GM12872 (cell line): ENCODE measurements around the gene RRP1B.

Source experiments
- TF ChIP-seq, protein P1 (sequence below): IDR thresholded peaks from 3 replicates; pipeline ENCODE4 v1.5.1; 2011; ENCODE audit warnings: low read depth, mild to moderate bottlenecking, low read length, moderate library complexity; ENCODE audit not compliant: insufficient read depth

Gene RRP1B

GRCh38 chr21:43665879-43666278 lies 6.5 kb downstream of the RRP1B start:
- TF ChIP-seq, protein P1, sequence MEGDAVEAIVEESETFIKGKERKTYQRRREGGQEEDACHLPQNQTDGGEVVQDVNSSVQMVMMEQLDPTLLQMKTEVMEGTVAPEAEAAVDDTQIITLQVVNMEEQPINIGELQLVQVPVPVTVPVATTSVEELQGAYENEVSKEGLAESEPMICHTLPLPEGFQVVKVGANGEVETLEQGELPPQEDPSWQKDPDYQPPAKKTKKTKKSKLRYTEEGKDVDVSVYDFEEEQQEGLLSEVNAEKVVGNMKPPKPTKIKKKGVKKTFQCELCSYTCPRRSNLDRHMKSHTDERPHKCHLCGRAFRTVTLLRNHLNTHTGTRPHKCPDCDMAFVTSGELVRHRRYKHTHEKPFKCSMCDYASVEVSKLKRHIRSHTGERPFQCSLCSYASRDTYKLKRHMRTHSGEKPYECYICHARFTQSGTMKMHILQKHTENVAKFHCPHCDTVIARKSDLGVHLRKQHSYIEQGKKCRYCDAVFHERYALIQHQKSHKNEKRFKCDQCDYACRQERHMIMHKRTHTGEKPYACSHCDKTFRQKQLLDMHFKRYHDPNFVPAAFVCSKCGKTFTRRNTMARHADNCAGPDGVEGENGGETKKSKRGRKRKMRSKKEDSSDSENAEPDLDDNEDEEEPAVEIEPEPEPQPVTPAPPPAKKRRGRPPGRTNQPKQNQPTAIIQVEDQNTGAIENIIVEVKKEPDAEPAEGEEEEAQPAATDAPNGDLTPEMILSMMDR: no peak

- TF ChIP-seq, protein P1: no peak
Observed at GRCh38 chr21:43667191-43667904, 8.0 kb downstream of the RRP1B start.

- TF ChIP-seq, protein P1: no peak
Observed at GRCh38 chr21:43669828-43670605, 10.7 kb downstream of the RRP1B start.

GRCh38 chr21:43675871-43676270 lies 16.5 kb downstream of the RRP1B start:
- TF ChIP-seq, protein P1: no peak

- TF ChIP-seq, protein P1: no peak
Observed at GRCh38 chr21:43676391-43676790, 17.0 kb downstream of the RRP1B start.

DNA sequence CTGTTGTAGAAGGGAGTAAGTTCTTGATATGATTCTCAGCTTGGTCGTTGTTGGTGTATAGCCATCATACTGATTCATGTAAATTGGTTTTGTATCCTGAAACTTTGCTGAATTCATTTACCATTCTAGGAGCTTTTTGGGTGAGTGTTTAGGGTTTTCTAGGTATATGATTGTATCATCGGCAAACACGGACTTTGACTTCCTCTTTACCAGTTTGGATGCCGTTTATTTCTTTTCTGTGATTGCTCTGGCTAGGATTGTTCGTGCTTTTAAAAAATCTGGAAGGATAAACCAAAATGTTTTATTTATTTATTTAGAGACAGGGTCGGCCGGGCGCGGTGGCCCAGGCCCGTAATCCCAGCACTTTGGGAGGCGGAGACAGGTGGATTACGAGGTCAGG lies 20.6 kb downstream of the RRP1B start:
- TF ChIP-seq, protein P1: no peak

GRCh38 chr21:43681650-43682049 lies 22.3 kb downstream of the RRP1B start:
- TF ChIP-seq, protein P1: no peak
